ENCODE data around the gene CALD1.

DNA sequence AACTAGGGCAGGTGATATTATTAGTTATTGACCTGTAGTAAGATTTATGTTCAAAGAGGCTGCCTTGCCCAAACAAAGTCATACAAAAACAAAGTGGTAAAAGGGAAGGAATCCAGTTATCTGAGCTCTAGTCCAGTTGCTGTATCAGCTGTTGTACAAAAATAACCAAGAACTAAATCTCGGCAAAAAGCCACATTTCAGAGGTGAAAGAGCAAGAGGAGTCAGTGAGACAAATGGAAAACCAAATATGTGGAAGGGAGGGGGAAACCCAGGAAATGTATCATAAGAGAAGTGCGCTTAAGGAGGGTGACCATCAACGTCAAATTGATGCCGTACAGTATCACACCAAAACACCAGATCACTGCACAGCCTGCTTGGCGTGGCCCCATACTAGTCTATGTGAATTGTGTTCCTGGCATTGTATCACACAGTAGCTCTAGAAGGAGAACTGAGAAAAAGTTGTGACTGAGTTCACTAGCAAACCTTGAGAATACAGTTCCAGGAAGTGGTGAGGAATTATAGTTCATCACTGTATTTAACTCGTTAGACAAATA, 213.3 kb downstream of the CALD1 start:
- TF ChIP-seq, protein P1, sequence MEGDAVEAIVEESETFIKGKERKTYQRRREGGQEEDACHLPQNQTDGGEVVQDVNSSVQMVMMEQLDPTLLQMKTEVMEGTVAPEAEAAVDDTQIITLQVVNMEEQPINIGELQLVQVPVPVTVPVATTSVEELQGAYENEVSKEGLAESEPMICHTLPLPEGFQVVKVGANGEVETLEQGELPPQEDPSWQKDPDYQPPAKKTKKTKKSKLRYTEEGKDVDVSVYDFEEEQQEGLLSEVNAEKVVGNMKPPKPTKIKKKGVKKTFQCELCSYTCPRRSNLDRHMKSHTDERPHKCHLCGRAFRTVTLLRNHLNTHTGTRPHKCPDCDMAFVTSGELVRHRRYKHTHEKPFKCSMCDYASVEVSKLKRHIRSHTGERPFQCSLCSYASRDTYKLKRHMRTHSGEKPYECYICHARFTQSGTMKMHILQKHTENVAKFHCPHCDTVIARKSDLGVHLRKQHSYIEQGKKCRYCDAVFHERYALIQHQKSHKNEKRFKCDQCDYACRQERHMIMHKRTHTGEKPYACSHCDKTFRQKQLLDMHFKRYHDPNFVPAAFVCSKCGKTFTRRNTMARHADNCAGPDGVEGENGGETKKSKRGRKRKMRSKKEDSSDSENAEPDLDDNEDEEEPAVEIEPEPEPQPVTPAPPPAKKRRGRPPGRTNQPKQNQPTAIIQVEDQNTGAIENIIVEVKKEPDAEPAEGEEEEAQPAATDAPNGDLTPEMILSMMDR (IDR thresholded peaks at IDR 0.05), result no peak
- TF ChIP-seq POLR2AphosphoS5 (IDR thresholded peaks at IDR 0.05) (no peak), POLR2A (IDR thresholded peaks at IDR 0.05) (no peak)

Measured in prostate gland (tissue), 2 donors.